Stimulated activated CD4-positive, alpha-beta T cell treated with anti-CD3 and anti-CD28 coated beads, Interleukin-1b, Interleukin-23, amount 100 ng/mL, for 48 hours (primary cell): ENCODE results near the gene POU6F2.

Experiments
- DNase-seq: peaks from one replicate; pipeline ENCODE4 v3.0.0-alpha.2; 2020

POU6F2 gene

DNA sequence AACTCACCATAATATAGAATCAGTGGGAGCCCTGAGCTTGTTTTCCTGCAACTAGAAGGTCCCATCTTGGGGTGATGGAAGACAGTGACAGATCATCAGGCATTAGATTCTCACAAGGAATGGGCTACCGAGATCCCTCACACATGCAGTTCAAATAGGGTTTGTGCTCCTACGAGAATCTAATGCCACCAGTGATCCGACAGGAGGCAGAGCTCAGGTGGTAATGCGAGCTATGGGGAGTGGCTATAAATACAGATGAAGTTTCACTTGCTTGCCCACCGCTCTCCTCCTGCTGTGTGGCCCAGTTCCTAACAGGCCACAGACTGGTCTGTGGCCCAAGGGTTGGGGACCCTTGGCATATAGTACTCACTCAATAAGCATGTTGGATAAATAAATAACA, 93.4 kb downstream of the POU6F2 start:
- no peak for DNase-seq

DNA sequence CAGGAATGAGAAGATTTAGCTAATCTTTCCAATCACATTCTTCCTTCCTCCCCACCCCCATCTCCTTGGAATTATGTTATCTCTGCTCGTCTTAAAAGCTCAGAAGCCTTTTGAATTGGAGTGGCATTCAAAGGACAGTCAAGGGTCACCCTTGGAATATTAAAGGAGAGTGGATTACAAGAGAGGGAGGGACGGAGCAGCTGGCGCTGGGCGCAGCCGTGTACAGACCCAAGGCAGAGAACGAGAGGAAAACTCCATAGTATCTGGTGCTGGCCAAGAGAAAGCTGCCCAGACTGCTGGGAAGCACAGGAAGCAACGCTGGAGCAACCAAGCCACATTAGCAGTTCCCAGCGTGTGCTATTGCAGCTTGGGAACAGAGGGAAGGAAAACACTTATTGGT, 95.7 kb downstream of the POU6F2 start:
- DNase-seq, result no peak

DNA sequence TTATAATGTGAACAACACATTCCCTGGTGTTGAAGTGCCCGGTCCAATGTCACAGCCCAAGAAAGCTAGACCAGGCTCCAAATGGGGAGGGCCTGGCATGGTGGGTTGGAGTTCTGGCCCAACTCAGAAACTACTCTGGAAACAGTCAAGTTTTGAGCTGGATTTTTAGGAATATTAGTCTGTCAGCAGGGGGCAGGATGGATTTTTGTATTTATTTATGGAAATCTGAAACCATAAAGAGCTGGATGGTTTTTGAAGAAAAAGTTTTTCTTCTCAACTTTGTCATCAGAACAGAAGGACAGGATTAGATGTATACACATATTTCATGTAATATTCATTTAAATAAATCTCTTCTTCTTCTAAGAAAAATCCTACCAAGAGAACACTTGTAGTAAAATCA, 97.5 kb downstream of the POU6F2 start:
- DNase-seq, result no peak

DNA sequence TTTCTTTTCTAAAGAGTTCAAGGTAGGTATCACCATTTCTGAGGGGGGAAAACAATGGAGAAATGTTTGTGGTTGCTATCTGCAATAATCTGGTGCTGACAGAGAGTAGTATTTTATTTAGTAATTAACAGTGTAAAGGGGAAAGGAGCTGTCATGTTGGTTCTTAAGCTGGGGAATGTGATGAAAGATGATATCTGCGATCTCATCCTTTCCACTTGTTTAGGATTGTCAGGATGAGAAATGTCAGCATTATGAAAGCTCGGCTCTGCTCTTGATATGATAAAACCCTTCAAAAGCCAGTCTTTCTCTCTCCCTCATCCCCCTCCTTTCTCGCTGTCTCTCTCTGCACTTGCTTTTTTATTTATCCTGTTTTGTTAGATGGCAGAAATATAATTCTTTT, 106.1 kb downstream of the POU6F2 start:
- DNase-seq, result no peak

DNA sequence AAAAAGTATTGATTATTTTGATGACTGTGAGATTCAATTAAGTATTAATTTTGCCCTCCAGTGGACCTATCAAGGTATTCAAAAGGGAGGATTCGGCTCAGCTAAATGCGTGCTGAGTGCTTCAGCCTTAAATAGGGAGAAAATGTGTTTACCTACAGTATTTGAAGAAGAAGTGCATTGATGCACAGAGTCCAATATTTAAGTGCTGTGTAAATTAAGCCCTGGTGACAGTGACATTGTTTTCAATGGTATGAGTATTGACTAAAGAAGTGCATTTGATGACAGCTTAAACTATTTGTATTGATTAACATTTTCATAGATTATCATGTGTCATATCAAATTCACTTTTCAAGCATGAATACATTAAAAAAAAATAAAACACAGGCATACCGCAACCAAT, 106.6 kb downstream of the POU6F2 start:
- DNase-seq, result no peak

DNA sequence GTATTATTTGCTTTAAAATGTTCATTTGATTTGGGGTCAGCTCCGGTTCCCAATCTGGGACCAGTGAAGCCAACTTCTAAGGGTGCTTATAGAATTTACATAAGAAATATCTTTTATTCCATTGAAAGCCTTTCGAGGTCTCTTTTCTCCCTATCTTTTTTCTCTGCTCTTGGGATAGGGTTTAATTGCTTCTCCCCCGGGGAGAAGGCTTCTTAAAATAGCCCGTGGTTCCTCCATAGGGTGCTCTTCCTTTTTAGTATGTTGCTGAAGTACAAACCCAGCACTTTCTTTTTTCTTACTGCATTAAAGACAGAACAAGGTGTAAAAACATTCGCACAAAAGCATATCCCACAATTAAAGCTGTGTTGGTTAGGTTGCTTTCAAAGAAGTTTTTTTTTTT, 107.5 kb downstream of the POU6F2 start:
- DNase-seq, result no peak

DNA sequence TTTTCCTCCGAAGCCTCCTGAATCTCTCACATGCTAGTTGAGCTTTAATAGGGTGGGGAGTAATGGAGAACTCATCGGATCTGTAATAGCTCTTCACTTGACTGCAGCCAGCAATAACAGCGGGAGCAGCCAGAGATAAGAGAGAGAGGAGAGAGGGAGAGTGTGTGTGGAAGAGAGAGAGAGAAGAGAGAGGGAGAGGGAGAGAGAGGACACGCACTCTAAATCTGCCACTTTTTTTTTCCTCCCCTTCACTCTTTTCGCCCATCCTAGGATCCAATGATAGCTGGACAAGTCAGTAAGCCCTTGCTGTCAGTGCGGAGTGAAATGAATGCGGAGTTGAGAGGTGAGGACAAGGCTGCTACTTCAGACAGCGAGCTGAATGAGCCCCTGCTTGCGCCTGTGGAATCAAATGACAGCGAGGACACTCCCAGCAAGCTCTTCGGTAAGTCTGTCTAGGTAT, 107.9 kb downstream of the POU6F2 start:
- no peak for DNase-seq

DNA sequence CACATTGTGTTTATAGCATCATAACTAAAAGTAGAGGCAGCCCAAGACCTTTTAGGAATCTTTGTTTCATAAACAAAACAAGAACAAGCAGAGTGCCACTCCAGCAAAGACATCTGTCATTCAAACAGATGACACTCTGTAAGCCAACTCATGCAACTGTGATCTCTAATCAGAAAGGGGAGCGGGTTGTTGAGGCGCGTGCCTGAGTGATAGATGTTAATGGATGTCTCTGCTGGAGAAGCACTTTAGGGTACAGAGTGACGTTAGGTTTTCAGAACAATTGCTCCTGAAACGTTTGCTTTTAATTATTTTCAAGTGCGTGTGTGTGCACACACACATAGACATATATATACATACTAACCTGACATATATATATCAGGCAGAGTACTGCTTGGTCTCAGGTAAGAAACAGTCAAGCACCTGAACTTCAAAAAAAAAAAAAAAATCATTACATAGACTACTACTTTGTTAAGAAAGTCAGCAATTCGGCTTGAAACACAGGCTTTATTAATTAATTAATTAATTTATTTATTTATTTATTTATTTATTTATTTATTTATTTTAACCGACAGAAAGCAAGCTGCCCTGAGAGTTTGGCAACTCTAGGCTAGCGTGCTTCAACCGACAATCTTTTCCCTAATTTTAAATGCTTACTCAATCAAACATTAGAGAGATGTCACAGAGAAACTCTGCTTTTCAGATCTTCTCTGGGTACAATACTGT, 109.1 kb downstream of the POU6F2 start:
- no peak for DNase-seq

DNA sequence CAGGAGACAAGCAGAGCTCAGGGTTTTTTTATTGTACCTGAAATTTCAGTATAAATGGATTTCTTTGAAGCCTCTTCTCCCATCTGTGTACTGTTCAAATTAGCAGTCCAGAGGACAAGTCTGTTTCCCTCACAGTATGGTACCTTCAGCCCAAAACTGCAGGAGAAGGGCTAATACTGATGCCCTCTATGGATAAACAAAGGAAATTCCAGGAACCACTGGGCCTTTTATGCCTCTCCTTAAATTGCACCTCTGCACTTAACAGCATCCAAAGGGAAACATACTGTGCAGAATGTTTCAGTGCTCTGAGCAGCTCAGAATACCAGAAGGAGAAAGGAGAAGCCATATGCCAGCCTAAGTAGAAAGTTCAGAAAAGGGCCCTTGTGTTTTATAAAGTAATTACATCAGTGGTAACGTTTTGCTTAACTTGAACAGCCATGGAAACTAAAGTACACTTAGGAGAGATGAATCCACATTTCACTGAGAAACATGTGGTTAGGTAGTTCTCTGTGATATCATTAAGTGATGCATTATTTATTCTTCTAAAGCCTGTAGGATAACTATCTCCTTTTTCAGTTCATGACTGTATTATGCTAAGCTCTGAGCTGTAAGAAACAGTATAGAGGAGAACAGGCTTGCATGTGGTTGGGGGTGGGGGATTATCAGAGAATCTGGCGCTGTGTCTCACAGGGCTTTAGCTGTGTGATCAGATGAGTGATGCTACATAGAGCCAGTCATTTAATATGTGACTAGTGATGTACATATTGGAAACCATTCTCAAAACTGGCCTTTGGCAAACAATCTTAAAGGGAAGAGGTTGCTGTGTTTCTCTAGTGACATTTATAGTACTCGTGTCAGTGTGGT, 111.3 kb downstream of the POU6F2 start:
- DNase-seq, result no peak

DNA sequence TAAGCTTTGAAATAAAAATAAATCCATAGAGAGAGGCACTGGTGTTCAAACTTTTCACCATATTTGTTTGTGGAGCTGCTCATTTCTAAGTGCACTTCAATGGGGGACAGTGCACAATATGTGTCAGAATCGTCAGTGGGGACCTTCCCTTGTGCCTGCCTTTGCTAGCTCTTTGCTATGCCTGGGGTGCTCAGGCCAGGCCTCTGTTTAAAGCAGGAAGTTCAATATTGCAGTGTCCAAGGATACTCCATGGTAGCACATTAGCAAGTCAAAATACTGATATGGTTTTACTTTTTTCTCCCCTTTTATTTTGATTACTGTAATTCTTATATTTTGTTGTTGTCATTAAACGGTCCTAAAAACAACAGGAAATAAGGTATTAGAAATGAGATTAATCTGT, 113.4 kb downstream of the POU6F2 start:
- DNase-seq, result no peak

DNA sequence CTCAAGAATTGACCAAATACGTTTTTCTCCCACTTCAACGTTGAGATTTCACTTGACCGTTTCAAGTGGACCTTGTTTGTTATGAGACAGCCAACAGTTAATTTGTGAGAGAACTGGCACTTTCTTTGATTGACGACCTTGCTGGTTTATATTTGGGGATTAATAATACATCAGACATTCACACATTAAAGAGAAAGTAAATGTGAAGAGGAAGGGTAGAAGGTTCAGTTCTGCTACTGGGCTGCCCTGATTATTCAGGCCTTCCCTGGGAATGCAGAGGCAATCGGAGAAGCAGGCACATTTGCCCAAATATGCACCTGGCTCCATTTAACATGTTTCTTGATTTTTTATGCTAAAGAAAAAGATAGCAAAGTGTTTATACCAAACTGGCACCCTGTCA, 114.1 kb downstream of the POU6F2 start:
- no peak for DNase-seq

DNA sequence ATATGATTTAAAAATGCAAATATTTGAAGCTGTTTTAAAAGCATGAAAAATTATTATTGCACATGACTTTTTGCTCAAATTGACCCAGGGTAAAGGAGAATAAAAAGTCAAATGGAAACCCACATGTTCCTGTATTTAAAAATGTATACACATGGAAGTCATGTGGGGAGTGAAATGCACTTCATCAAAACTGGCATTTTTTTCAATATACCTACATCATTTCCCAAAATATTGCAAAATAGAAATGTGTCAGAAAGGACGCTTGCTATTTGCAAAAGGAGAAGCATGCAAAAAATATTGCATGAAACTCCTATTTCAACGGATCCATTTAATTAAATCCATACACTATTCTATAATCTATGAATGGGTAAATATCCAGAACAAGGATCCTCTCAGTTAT, 117.0 kb downstream of the POU6F2 start:
- DNase-seq, result no peak

DNA sequence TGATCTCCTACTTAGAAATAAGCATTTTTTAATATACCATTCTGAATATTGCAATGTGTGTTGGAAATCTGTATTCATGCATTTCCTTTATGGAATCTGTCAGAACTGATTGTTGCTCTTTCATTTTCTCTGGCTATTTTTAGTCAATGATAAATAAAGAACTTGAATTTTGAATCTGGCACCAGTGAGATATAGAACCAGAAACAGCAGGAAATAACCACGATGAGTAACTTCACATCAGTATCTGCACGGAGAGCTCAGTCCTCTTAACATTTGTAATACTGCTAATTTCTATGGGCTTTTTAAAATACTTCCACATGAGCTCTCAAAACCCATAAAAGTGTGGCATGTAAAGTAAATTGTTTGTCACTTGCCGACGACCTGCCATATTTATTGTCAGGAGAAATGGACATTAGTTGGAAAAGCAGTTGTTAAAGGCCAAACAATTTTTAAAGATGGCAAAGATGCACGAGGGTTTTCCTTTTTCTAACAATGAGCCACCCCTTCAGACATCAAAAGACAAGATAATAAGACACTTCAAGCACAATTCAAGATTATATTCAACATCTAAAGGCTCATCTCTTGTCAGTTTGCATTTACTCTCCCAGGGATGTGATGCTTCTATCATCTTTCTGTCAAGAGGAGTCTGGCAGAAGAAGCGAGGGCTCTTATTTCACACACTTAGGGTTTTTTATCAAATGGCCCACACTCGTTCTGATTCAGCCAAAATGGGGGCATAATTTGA, 118.3 kb downstream of the POU6F2 start:
- no peak for DNase-seq

DNA sequence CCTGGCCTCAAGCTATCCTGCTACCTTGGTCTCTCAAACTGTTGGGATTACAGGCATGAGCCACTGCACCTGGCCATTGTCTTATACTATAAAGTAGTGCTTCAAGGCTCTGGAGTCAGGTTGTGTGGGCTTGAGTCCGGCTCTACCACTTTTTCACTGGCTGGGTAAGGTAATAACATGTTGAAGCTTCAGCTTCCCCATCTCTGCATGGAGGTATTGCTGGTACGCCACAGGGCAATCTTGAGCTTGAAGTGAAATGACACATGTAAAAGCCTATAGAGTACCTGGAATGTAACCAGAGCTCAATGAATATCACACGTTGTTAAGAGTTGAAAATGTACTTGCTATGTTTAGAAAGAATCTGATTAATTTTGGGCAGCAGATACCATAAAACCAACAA, 120.8 kb downstream of the POU6F2 start:
- no peak for DNase-seq

DNA sequence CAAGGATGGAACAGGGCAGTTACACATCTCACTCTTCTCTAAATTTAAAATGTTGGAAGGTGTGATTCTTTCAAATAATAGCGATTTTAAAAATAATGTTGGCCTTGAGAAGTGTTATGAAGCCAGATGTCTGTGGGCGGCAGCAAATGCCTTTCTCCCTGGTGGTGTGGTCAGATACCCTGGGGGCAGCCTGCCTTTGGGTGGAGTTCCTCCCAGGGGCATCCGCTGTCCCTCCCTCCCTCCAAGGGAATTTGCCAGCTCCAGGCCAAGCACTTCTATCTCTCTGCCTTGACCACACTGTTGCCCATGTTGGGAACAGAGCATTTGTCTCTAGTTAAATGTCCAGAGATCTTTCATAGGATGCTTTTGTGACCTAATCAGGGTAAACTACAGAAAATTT, 121.4 kb downstream of the POU6F2 start:
- DNase-seq, result no peak

DNA sequence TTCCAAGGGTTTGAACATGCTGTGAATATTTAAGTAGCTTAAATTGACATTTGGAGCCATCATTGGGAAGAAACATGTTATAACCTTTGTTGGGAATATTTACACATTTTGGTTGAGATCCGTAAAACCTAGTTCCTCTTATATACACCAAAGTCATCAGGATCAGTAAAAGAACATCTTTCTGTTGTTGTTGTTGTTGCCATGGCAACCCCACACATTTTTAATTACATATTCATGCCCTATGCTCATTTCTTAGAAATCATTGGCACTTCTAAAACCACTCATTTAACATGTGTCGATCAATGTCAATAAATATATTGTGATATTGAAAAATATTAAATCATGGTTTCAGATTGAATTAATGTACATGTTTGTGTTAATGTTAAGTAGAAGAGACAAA, 122.6 kb downstream of the POU6F2 start:
- DNase-seq, result no peak

DNA sequence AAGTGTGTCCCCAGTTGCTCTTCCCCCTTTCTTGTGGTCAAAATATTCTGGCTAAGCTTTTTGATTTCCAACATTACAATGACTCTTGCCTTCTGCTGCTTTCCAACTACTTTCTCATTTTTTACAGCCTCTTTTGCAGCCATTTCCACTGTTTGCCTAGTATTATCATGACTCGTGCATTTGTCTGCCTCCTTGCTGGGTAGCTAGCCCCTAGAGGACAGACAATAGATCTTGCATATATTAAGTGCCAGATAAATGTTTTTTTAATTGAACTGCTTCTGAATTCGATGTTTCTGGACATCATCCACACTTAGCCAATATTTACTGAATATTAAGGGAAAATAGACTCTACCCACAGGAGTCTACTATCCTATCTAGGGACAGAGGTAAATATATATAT, 124.5 kb downstream of the POU6F2 start:
- DNase-seq, result no peak

DNA sequence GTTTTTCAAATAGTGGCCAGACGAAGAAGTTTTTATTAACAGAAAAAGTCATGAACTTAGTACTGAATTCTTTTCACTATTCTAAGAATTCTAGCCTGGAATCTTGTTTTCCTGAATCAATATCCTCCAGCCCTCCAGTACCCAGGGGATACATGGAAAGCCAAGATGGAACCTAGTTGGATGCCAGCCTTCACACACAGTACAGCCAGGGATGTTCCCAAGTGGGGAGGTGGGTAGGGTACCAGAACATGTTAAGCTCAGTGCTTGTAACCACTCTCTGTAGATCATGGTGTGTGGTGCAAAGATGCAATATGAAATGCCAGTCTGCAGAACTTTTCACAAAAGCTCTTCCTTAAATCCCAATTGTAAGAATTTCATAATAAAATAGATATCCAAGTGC, 128.0 kb downstream of the POU6F2 start:
- DNase-seq, result no peak

DNA sequence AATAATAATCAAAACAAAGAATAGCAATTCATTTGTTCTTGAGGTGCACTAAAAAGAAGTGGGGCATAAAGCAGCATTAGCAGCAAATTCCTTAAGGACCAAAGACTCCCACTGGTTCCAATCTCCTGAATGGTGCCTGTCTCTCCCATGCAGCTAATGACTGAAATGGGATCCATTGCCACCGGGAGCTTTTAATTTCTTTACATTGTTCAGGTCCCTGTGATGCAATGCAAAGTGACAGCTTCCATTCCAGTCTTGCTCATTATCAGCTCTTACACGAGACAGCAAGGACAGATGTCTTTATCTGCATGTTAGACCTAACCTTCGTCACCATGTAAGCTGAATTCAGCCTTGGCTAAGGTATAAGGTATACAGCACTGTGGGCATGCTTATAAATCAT, 148.1 kb downstream of the POU6F2 start:
- DNase-seq, result no peak

DNA sequence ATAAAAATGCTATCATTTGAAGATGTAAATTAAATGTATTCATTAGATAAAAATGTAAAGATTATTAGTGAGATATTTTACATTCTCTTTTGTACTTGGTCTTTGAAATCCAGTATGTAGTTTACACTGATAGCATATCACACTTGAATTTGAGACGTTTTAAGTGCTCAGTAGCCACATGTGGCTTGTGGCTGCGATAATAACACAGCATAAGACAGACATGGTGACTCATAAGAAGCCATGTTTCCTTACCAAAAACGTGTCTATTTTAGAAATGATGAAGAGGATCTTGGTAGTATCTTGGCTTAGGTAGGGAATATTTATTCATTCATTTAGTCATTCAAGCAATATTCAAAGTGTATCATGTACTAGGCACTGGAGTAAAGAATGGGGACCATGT, 149.3 kb downstream of the POU6F2 start:
- DNase-seq, result no peak

DNA sequence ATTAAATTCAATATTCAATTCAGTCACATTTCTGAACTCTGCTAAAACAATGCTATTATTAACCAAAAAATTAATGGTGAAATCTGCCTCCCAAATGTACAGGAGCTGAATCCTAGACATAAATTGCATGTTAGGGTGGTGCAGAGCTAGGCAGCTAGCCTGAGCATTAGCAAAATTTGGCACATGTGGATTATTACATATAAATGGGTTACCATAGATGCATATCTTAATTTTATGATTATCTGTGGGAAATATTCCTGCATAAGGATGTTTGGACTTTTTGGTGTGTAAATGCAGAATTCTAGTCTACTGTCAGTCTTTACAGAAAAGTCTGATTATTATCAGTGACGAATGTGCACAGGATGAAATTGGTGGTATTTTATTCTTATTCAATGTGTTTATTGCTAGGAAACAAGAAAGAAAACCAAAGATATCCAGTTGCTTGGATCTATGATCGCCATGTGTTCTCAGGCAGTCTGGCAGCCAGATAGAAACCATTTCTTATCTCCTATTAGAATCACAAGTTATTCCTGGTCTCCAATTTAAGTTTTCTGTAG, 150.7 kb downstream of the POU6F2 start:
- DNase-seq, result no peak

DNA sequence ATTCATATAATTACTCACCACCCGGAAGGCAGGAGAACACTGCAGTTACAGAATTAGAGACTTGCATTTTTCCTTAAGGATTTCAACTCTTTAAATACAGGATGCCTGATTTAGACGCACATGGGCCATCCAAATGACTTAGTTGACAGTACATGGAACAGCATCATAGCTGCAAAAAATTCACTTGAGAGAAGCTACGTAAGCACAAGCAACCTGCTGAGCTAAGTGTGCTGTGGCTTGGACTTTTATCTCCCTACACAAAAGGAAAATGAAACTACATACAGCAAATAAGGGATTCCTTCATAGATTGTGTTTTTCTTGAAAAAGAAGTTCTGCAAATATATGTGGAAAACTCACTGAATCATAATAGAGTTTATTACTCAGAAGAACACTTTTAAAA, 152.6 kb downstream of the POU6F2 start:
- DNase-seq, result no peak

DNA sequence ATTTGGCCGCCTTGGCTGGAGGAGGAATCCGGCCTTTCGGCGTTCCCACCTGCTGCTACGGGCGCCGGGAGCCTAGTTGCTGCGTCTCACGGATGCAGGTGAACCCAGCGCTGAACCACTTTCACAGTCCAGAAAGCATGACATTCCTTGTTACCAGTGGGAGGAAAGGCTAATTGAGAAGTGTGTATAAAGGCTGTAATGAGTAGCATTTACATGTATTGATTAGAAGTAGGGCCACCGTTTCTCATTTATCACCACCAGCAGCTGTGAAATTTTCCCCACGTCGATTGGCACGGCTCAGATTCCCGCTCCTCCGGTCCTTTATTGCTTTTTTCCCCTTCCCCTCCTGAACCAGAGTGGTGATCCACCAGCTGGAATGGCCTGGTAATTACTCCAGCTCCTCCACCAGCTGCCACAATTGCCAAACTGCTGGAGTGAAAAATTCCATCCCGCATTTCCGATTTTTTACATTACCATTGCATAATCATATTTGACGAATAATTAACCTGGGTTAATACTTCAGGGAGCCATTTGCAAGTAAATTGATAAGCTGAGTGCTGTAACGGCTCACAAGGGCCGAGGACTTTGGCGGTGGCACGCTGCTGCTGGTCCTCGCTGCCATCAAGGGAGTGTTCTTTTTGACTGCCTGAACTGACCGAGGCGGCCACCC, 153.3 kb downstream of the POU6F2 start:
- no peak for DNase-seq
